GM18505 (cell line): ENCODE measurements around the gene AGPAT1.

Experiments
- ATAC-seq: cut with Tn5 transposase; IDR thresholded peaks from one replicate; pipeline ENCODE4 v1.9.1; 2021; ENCODE audit not compliant: unreplicated experiment
- POLR2A ChIP-seq: IDR thresholded peaks from 4 replicates; pipeline ENCODE4 v1.6.1; 2011; ENCODE audit warnings: borderline replicate concordance; ENCODE audit not compliant: insufficient read depth, insufficient read length; ENCODE audit errors: extremely low read depth

The AGPAT1 gene

DNA sequence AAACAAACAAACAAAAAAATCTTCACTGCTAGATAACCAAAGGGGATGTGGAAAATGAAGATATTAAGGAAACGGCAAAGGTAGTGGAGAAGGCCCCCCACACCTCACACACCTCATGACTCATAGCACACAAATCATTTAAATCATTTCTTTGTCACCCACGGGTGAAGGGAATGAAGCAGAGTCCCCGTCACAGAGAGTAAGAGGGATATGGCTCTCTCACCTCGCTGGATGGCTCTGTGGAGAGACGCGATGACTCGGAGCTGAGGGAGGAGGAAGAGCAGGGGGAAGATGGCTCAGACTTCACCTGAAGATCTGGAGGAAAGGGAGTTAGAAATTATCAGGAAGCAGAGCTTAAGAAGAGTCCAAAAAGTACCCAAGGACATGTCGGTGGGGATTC is 49.0 kb downstream of the AGPAT1 start:
- TF ChIP-seq POLR2A, result no peak
- ATAC-seq, result no peak

DNA sequence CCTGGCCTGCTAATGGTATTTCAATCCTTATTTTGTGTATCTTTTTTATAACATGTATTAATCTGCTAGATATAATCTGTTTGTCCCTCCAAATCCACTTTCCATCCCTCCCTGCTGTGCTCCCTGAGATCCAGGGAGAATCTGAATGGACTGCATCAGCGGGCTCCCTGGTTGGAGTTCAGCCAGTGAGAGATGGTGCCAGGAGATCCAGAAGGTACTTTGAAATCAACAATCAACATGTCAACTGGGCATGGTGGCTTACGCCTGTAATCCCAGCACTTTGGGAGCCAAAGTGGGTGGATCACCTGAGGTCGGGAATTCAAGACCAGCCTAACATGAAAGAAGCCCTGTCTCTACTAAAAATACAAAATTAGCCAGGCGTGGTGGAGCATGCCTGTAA is 52.2 kb downstream of the AGPAT1 start:
- no peak for ATAC-seq
- no peak for TF ChIP-seq POLR2A

DNA sequence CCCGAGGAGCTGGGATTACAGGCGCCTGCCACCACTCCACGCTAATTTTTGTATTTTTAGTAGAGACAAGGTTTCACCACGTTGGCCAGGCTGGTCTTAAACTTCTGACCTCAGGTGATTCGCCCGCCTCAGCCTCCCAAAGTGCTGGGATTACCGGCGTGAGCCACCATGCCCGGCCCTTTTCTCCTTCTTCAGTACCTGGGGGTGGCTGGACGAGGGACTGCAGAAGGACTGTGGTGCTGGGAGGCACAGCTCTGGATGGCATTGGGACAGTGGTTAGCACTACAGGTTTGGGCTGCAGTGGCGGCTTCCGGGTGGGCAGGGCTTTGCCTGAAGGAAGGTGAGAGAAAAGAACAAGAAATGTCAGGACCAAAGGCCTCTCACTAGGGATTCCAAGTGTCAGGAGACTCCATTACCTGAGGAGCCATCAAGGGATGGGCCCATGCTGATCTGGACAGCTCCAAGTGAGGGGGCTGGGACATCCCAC is 55.3 kb downstream of the AGPAT1 start:
- no peak for ATAC-seq
- no peak for TF ChIP-seq POLR2A

DNA sequence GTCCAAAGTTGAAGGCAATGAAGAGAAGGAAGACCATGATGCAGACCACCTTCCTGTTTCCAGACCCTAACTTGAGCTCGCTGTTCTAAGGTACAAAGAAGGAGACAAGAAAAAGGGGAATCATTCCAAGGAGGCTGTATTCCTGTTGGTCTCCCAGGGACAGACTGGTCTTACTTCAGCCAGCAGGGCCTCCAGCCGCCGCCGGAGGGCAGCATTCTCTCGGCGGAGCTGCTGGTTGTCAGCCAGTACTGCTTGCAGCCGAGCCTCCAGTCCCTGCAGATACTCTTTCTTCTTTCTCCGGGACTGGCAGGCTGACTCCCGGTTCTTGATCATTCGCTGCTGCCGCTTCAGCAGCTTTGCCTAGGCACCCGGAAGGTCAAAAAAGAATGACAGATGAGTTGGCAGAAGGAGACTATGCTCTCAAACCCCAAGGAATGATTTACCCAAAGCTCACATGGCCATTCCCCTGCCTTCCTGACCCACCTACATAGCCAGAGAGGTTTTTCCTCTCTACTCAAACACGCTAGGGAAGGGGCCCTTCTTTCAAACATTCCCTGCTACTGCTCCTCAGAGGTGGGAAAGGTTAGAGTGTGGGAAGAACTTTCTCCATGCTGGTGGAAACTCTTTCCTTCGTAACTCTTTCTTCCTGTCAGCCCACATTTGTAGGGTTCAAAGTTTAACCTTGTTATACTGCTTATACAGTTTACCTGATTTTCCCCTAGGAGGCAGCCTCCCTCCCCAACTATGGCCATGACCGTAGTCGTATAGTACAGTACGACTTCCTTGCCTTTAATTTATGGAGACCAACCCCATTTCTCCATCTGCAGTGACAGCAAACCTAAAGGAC is 56.9 kb downstream of the AGPAT1 start:
- no peak for TF ChIP-seq POLR2A
- no peak for ATAC-seq
